Stimulated activated CD4-positive, alpha-beta T cell treated with anti-CD3 and anti-CD28 coated beads, Interleukin-1b, Interleukin-23, amount 100 ng/mL, for 4 hours (primary cell): Measurements from ENCODE around the gene ZBTB7C.

Source experiments
- DNase-seq, 2 donors: peaks; one replicate each; pipeline ENCODE4 v3.0.0-alpha.2; 2020; ENCODE audit warnings: low read depth in 2 of 2

ZBTB7C gene

GRCh38 chr18:48058486-48058885, 350.7 kb downstream of the ZBTB7C start:
- DNase-seq: no peak

- no peak for DNase-seq
Observed at GRCh38 chr18:48057018-48057417, 352.2 kb downstream of the ZBTB7C start.

GRCh38 chr18:48055351-48055750, 353.8 kb downstream of the ZBTB7C start:
- DNase-seq: no peak

GRCh38 chr18:48053881-48054816, 355.0 kb downstream of the ZBTB7C start:
- no peak for DNase-seq

- DNase-seq: no peak
Observed at GRCh38 chr18:48052842-48053241, 356.3 kb downstream of the ZBTB7C start.

- DNase-seq: no peak
Observed at GRCh38 chr18:48051945-48052840, 357.0 kb downstream of the ZBTB7C start.

- DNase-seq: no peak
Observed at GRCh38 chr18:48050176-48050575, 359.0 kb downstream of the ZBTB7C start.

GRCh38 chr18:48049757-48050156, 359.4 kb downstream of the ZBTB7C start:
- no peak for DNase-seq

GRCh38 chr18:48048251-48048650, 360.9 kb downstream of the ZBTB7C start:
- DNase-seq: no peak

GRCh38 chr18:48046843-48047242, 362.3 kb downstream of the ZBTB7C start:
- DNase-seq: no peak

GRCh38 chr18:48045744-48046143, 363.4 kb downstream of the ZBTB7C start:
- no peak for DNase-seq

GRCh38 chr18:48044944-48045343, 364.2 kb downstream of the ZBTB7C start:
- no peak for DNase-seq

GRCh38 chr18:48043166-48043565, 366.0 kb downstream of the ZBTB7C start:
- no peak for DNase-seq

GRCh38 chr18:48042431-48042830, 366.8 kb downstream of the ZBTB7C start:
- DNase-seq: no peak

GRCh38 chr18:48040457-48041110, 368.6 kb downstream of the ZBTB7C start:
- DNase-seq: no peak

- no peak for DNase-seq
Observed at GRCh38 chr18:48039769-48040215, 369.4 kb downstream of the ZBTB7C start.

GRCh38 chr18:48038636-48039035, 370.5 kb downstream of the ZBTB7C start:
- DNase-seq: no peak

GRCh38 chr18:48037481-48038271, 371.5 kb downstream of the ZBTB7C start:
- no peak for DNase-seq

GRCh38 chr18:48036641-48037421, 372.4 kb downstream of the ZBTB7C start:
- no peak for DNase-seq

- DNase-seq: no peak
Observed at GRCh38 chr18:48036226-48036625, 373.0 kb downstream of the ZBTB7C start.

GRCh38 chr18:48035556-48035860, 373.7 kb downstream of the ZBTB7C start:
- no peak for DNase-seq
